Suppressor macrophage treated with lipopolysaccharide for 1 hour (primary cell): ENCODE measurements around the gene DHCR24.

ENCODE experiments used
- DNase-seq, 3 donors: peaks; one replicate each; pipeline ENCODE4 v3.0.0-alpha.2; 2020 to 2022

The DHCR24 gene

GRCh38 chr1:54844564-54844963 is 42.4 kb downstream of the DHCR24 start:
- no peak for DNase-seq

- no peak for DNase-seq
Observed at GRCh38 chr1:54843449-54843848, 43.5 kb downstream of the DHCR24 start.

DNA sequence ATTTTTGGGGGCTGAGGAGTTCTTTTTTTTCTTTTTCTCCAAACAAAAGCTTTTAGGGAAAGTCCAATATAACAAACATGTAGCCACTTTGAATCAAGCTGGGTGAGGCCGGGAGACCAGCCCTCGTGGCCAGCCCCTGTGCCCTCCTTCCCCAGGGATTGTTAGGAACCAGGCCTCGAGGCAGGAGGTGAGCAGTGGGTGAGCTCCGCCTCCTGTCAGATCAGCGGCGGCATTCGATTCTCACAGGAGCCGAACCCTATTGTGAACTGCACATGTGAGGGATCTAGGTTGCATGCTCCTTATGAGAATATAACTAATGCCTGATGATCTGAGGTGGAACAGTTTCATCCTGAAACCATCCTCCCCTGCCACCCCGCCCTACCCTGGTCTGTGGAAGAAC is 44.0 kb downstream of the DHCR24 start:
- DNase-seq: no peak

DNA sequence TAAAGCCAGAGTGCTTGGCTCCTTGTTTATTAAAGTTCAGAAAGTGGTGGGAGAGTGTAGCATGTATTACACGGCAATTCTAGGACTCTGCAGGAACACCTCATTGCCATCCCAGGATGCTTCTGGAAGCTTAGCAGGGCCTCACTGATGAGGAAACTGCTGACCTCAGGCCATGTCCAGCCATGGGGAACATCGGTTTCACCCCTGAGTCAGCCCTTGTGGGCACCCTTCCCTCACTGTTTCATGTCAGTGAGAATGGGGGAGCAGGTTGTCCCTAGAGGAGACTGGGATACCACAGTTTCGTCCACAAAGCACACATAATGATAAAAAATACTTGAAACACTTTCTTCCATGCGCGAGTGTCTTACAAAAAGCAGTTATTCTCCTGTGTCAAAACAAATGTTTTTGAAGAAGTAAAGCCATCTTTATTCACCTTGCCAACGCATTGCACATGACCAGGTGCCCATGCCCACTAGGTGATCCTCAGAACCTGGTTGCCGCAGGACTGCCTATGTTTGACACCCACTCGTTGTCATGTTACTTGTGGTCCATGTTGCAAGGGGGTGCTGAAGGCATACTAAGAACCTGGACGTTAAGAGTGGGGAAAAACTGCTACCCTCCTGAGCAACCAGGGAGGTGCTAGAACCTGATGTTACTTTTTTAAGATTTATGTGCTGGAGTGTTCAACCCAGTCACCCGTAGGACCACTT is 44.6 kb downstream of the DHCR24 start:
- no peak for DNase-seq

DNA sequence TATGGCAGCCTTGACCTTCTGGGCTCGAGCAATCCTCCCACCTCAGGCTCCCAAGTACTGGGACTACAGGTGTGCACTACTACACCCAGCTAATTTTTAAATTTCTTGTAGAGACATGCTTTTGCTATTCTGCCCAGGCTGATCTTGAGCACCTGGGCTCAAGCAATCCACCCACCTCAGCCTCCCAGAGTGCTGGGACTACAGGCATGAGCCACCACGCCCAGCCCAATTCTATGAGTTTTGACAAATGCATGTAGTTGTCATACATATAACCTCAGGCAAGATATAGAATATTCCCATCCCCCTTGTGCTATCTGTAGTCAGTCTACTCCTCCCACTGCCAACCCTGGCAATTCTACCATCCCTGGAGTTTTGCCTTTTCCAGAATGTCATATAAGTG is 47.2 kb downstream of the DHCR24 start:
- DNase-seq: no peak

- DNase-seq: no peak
Observed at GRCh38 chr1:54838565-54839180, 48.3 kb downstream of the DHCR24 start.

GRCh38 chr1:54837002-54837853 is 49.8 kb downstream of the DHCR24 start:
- no peak for DNase-seq

DNA sequence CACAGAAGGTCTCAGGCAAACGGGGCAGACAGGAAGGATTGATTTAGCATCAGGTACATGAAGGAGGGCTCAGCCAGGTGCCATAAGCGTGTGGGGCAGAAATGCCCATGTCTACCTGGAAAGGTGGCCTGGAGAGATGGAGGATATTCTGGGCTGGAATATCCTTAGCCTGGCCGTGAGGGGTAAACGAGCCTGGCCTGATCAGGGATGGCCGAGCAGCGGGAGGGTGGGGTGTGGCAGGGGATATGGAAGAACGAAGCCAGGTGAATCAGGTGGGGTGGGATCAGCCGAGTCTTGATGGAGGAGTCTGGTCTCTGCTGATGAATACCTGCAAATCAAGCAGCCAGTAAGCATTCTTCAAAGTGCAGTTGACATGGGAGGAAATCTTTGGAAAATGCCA is 50.4 kb downstream of the DHCR24 start:
- DNase-seq: no peak

GRCh38 chr1:54835970-54836369 is 51.0 kb downstream of the DHCR24 start:
- DNase-seq: no peak

GRCh38 chr1:54835131-54835898 is 51.7 kb downstream of the DHCR24 start:
- DNase-seq: no peak

- no peak for DNase-seq
Observed at GRCh38 chr1:54834007-54834541, 52.9 kb downstream of the DHCR24 start.

DNA sequence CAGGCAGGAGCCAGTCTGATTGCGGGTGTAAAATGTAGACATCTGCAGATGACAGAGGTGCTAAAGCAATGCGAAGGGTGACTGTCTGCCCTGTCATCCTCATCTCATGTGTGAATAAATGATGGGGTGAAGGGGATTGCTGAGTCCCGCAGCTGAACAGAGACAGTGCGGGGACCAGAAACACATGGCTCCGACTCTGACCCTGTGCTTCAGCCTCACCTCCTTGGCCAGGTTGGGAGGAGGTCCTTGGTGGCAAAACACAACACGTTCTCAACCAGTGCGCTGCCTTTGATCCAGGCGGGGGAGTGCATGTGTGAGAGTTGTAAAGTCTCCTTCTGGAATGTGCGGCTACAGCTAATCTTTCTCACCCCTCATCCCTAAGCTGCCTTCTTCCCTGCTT is 53.9 kb downstream of the DHCR24 start:
- no peak for DNase-seq

DNA sequence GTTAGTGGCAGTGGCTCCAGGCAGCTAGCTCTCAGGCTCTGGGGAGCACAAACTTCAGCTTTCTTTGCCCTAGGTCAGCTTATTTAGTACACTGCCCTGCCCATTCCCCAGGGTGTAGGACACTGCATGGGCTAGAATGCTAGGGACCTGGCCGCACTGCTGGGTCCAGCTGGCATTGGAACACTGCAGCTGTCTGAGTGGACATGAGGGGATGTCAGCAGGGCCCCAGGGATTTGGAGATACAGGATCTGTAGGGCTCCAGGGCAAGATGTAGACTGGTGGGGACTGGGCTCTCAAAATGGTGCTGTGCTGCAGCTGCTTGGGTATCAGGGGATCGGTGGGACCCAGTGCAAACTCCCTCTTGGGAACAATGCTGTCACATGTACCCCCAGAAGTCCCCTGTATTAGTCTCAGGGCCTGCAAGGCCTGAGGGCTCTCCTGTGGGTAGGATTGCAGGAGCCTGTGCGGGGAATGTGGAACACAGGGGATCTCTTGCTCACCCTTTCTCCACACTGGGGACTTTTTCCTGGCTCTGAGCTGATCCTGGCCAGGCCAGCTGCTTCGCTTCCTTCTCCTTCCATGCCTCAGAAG is 60.7 kb downstream of the DHCR24 start:
- DNase-seq: no peak

- no peak for DNase-seq
Observed at GRCh38 chr1:54825696-54826095, 61.3 kb downstream of the DHCR24 start.

- DNase-seq: no peak
Observed at GRCh38 chr1:54823670-54824069, 63.3 kb downstream of the DHCR24 start.

DNA sequence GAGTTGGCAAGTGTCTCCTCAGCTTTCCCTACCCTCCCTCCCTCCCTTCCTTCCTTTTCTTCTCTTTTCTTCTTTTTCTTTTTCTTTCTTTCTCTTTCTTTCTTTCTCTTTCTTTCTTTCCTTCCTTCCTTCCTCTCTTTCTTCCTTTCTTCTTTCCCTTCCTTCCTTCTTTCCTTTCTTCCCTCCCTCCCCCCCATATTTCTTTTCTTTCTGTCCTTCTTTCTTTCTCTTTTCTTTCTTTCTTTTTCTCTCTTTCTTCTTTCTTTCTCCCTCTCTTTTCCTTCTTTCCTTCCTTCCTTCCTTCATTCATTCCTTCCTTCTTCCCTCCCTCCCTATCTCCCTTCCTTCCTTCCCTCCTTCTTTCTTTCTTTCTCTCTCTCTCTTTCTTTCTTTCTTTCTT is 67.3 kb downstream of the DHCR24 start:
- no peak for DNase-seq

- no peak for DNase-seq
Observed at GRCh38 chr1:54819195-54819536, 67.8 kb downstream of the DHCR24 start.

DNA sequence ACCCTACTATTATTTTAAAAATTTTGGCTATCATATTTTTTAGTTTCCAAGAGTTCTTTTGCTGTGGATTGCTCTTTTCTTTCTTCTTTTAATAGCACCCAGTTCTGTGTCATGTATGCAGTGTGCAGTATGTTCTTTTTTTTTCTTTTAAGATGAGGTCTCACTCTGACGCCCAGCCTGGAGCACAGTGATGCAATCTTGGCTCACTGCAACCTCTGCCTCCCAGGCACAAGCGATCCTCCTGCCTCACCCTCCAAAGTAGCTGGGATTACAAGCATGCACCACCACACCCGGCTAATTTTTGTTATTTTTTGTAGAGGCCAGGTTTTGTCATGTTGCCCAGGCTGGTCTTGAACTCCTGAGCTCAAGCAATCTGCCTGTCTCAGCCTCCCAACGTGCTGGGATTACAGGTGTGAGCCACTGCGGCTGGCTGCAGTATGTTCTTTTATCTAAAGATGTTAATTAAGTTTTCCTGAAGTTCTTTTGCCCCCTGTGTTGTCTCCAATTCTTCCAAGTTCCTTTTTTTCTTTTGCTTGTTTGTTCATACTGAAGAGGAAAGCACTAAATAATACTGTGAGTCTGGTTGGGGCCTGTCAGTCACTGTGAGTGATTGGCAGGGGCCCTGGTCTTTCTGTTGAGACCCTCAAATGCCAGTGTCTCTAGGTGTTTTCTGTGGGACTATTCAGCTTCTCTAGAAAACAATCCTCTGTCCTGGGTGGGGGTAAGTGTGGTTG is 68.4 kb downstream of the DHCR24 start:
- no peak for DNase-seq

- no peak for DNase-seq
Observed at GRCh38 chr1:54816951-54817350, 70.0 kb downstream of the DHCR24 start.

DNA sequence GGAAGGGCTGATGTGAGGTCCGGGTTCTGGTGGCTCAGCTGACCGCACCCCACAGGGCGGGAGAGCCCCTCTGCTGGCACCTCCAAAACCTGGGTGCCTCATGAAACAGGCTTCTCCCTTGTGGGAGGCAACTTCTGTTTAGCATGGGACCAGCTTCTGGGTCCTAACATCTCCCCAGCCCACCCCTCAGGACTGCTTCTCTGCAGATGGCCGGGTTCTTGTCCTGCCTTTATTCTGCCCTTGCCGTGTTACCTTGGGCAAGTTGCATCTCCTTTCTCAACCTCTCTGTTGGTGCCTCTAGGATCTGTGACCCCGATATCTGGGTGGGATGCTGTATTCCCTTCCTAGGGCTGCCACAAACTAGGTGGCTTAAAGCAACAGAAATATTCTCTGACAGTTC is 70.9 kb downstream of the DHCR24 start:
- no peak for DNase-seq

- DNase-seq: no peak
Observed at GRCh38 chr1:54815086-54815876, 71.7 kb downstream of the DHCR24 start.
